GM21723 (cell line): ENCODE measurements around the gene CANT1.

Source experiments
- ATAC-seq: cut with Tn5 transposase; IDR thresholded peaks from one replicate; pipeline ENCODE4 v1.9.1; 2021; ENCODE audit warnings: mild to moderate bottlenecking, moderate library complexity; ENCODE audit not compliant: unreplicated experiment

Gene CANT1

GRCh38 chr17:78997231-78997741 lies 12.3 kb downstream of the CANT1 start:
- no peak for ATAC-seq

- no peak for ATAC-seq
Observed at GRCh38 chr17:78996781-78997201, 12.8 kb downstream of the CANT1 start.

- no peak for ATAC-seq
Observed at GRCh38 chr17:78995761-78996451, 13.7 kb downstream of the CANT1 start.

GRCh38 chr17:78995022-78995760 lies 14.4 kb downstream of the CANT1 start:
- no peak for ATAC-seq

GRCh38 chr17:78993981-78994671 lies 15.4 kb downstream of the CANT1 start:
- no peak for ATAC-seq

- ATAC-seq = no peak
Observed at GRCh38 chr17:78993241-78993956, 16.2 kb downstream of the CANT1 start.

- no peak for ATAC-seq
Observed at GRCh38 chr17:78992542-78993212, 16.9 kb downstream of the CANT1 start.

- ATAC-seq = no peak
Observed at GRCh38 chr17:78991906-78992532, 17.5 kb downstream of the CANT1 start.

GRCh38 chr17:78991017-78991738 lies 18.4 kb downstream of the CANT1 start:
- ATAC-seq = no peak

GRCh38 chr17:78990349-78991016 lies 19.1 kb downstream of the CANT1 start:
- no peak for ATAC-seq

- no peak for ATAC-seq
Observed at GRCh38 chr17:78988152-78988551, 21.4 kb downstream of the CANT1 start.

- ATAC-seq = no peak
Observed at GRCh38 chr17:78986649-78987328, 22.8 kb downstream of the CANT1 start.

- ATAC-seq = no peak
Observed at GRCh38 chr17:78986048-78986648, 23.4 kb downstream of the CANT1 start.

GRCh38 chr17:78985395-78985794 lies 24.2 kb downstream of the CANT1 start:
- no peak for ATAC-seq

- no peak for ATAC-seq
Observed at GRCh38 chr17:78981010-78981888, 28.3 kb downstream of the CANT1 start.

- ATAC-seq = no peak
Observed at GRCh38 chr17:78980624-78980972, 29.0 kb downstream of the CANT1 start.
